GM19025 (cell line): ENCODE measurements around the gene SMR3B.

Experiments
- ATAC-seq: cut with Tn5 transposase; IDR thresholded peaks from one replicate; pipeline ENCODE4 v1.9.1; 2021; ENCODE audit warnings: mild to moderate bottlenecking, low read depth, moderate library complexity; ENCODE audit not compliant: unreplicated experiment

SMR3B gene

GRCh38 chr4:70382691-70383181 lies at the start of gene SMR3B:
TSS of gene SMR3B (plus strand) at chr4:70383131. CDS start at chr4:70384511, 1,380 bp downstream.
- ATAC-seq: no peak

- ATAC-seq: no peak
Observed at GRCh38 chr4:70334681-70335080, 48.2 kb upstream of the SMR3B start, which contains the start of gene CABS1. TSS of gene CABS1 (plus strand) at chr4:70334981. CDS start at chr4:70335040, 59 bp downstream.

GRCh38 chr4:70336043-70336442 lies 46.9 kb upstream of the SMR3B start:
- no peak for ATAC-seq

GRCh38 chr4:70337886-70338420 lies 45.0 kb upstream of the SMR3B start:
- no peak for ATAC-seq

GRCh38 chr4:70356185-70356584 lies 26.7 kb upstream of the SMR3B start:
- no peak for ATAC-seq

- ATAC-seq: no peak
Observed at GRCh38 chr4:70359115-70359661, 23.7 kb upstream of the SMR3B start.

- no peak for ATAC-seq
Observed at GRCh38 chr4:70360460-70360859, 22.5 kb upstream of the SMR3B start, which contains the start of gene SMR3A. TSS of gene SMR3A (plus strand) at chr4:70360760. CDS start at chr4:70362116, 1,356 bp downstream.

GRCh38 chr4:70364002-70364401 lies 18.9 kb upstream of the SMR3B start:
- no peak for ATAC-seq

- ATAC-seq: no peak
Observed at GRCh38 chr4:70365479-70365878, 17.5 kb upstream of the SMR3B start.

GRCh38 chr4:70367813-70368212 lies 15.1 kb upstream of the SMR3B start:
- no peak for ATAC-seq

- no peak for ATAC-seq
Observed at GRCh38 chr4:70371987-70372386, 10.9 kb upstream of the SMR3B start.

- ATAC-seq: no peak
Observed at GRCh38 chr4:70372760-70373159, 10.2 kb upstream of the SMR3B start.

- ATAC-seq: no peak
Observed at GRCh38 chr4:70380578-70380977, 2.4 kb upstream of the SMR3B start.

GRCh38 chr4:70392057-70392776 lies 9.3 kb downstream of the SMR3B start:
- ATAC-seq: peak; percentile 45

- no peak for ATAC-seq
Observed at GRCh38 chr4:70397580-70397979, 14.6 kb downstream of the SMR3B start, which contains the start of gene OPRPN. TSS of gene OPRPN (plus strand) at chr4:70397940. CDS start at chr4:70399286, 1,346 bp downstream.

GRCh38 chr4:70399319-70399718 lies 16.4 kb downstream of the SMR3B start:
- ATAC-seq: peak; percentile 47

GRCh38 chr4:70402762-70403161 lies 19.8 kb downstream of the SMR3B start:
- no peak for ATAC-seq

- peak; percentile 47 for ATAC-seq
Observed at GRCh38 chr4:70405765-70406164, 22.8 kb downstream of the SMR3B start.

- ATAC-seq: no peak
Observed at GRCh38 chr4:70425306-70425705, 42.4 kb downstream of the SMR3B start.

- no peak for ATAC-seq
Observed at GRCh38 chr4:70426789-70427188, 43.9 kb downstream of the SMR3B start.

GRCh38 chr4:70437197-70437596 lies 54.3 kb downstream of the SMR3B start:
- ATAC-seq: no peak
